H1 (cell line): ENCODE measurements around the gene CRCP. TPM values are rescaled to one million over a fixed set of nuclear protein-coding genes. Genes with fewer than 3 reads are reported as not detected.
"Not testable (repeated sequence)": the region's sequence is repeated elsewhere in the genome, so short reads cannot be mapped to it uniquely, and the experiment has no call there.

ENCODE experiments used
- CTCF ChIA-PET: fragments of 300-600 bp; sonication (Branson Sonifier 250); formaldehyde crosslinking; loops from one replicate; lab custom pipeline; 2021; ENCODE audit not compliant: partially characterized antibody; lab: Charles Lee
- POLR2A ChIA-PET: fragments of 300-600 bp; sonication (Branson Sonifier 250); formaldehyde crosslinking; loops from one replicate; lab custom pipeline; 2021; ENCODE audit warnings: inconsistent platforms; ENCODE audit not compliant: partially characterized antibody; lab: Charles Lee
- DNase-seq, 2 experiments: peaks; one replicate each; pipeline versions ENCODE4 v3.0.0 to v3.0.0-alpha.2; 2010 to 2022; ENCODE audit warnings: low spot score in 2 of 2, low read depth in 1 of 2, mixed read lengths in 1 of 2
- FAIRE-seq: peaks from 2 replicates; lab custom pipeline; 2011; peaks lifted over from hg19 to GRCh38; lab: Jason Lieb, UNC
- H2AFZ ChIP-seq: 2 replicates; pipeline ENCODE4 v1.8.1; 2012; ENCODE audit warnings: low read length, inconsistent platforms
- H2AK5ac ChIP-seq: 2 replicates; pipeline ENCODE4 v1.6.1; 2013; ENCODE audit warnings: low read depth, low read length
- H2BK120ac ChIP-seq: replicated peaks from 2 replicates; pipeline ENCODE3; 2013; ENCODE audit warnings: low read depth, low read length, inconsistent platforms
- H2BK12ac ChIP-seq: 2 replicates; pipeline ENCODE4 v1.6.1; 2013; ENCODE audit warnings: low read depth, low read length
- H2BK15ac ChIP-seq: 2 replicates; pipeline ENCODE4 v1.6.1; 2013; ENCODE audit warnings: low read length
- H2BK20ac ChIP-seq: 2 replicates; pipeline ENCODE4 v1.6.1; 2013; ENCODE audit warnings: low read length
- H2BK5ac ChIP-seq: 2 replicates; pipeline ENCODE4 v1.6.1; 2013; ENCODE audit warnings: low read depth, low read length
- H3K14ac ChIP-seq: 2 replicates; pipeline ENCODE4 v1.6.1; 2013; ENCODE audit warnings: inconsistent platforms; ENCODE audit not compliant: insufficient read length
- H3K18ac ChIP-seq: 2 replicates; pipeline ENCODE4 v1.6.1; 2013; ENCODE audit warnings: low read length; ENCODE audit errors: extremely low read depth
- H3K23ac ChIP-seq: 2 replicates; pipeline ENCODE4 v1.6.1; 2013; ENCODE audit warnings: inconsistent platforms; ENCODE audit not compliant: insufficient read length
- H3K23me2 ChIP-seq: 2 replicates; pipeline ENCODE4 v1.6.1; 2013; ENCODE audit warnings: low read depth, low read length
- H3K27ac ChIP-seq: 2 replicates; pipeline ENCODE4 v1.6.1; 2011; ENCODE audit warnings: low read depth, low read length, inconsistent platforms
- H3K27me3 ChIP-seq, 4 experiments: replicated peaks in 1 of 4; 1 replicate in 1 of 4; 2 replicates in 3 of 4; pipeline versions ENCODE4 v1.6.1 to v1.8.1; 2011 to 2013; ENCODE audit warnings: low read length in 3 of 4, mild to moderate bottlenecking in 3 of 4, inconsistent platforms in 2 of 4, mixed read lengths in 2 of 4, moderate library complexity in 1 of 4; ENCODE audit not compliant: control insufficient read depth in 3 of 4, insufficient read depth in 3 of 4; ENCODE audit errors: extremely low read depth in 1 of 4
- H3K36me3 ChIP-seq, 4 experiments: 2 replicates each; pipeline versions ENCODE4 v1.6.1 to v1.8.1; 2011 to 2013; ENCODE audit warnings: mild to moderate bottlenecking in 4 of 4, low read length in 3 of 4, moderate library complexity in 2 of 4, control low read depth in 1 of 4, inconsistent platforms in 1 of 4; ENCODE audit not compliant: insufficient read depth in 4 of 4, control insufficient read depth in 2 of 4
- H3K4ac ChIP-seq: replicated peaks from 2 replicates; pipeline ENCODE3; 2013; ENCODE audit warnings: low read length, low read depth, mixed read lengths, inconsistent platforms; ENCODE audit not compliant: insufficient read length
- H3K4me1 ChIP-seq, 4 experiments: replicated peaks in 1 of 4; 1 replicate in 1 of 4; 2 replicates in 3 of 4; pipeline versions ENCODE4 v1.6.1 to v1.8.1; 2011 to 2013; ENCODE audit warnings: low read length in 3 of 4, inconsistent platforms in 2 of 4, mixed read lengths in 1 of 4; ENCODE audit not compliant: insufficient read depth in 4 of 4, control insufficient read depth in 3 of 4
- H3K4me2 ChIP-seq, 2 experiments: 2 replicates each; pipeline versions ENCODE4 v1.6.1 to v1.8.1; 2011 to 2013; ENCODE audit warnings: low read depth in 2 of 2, low read length in 2 of 2, control low read depth in 1 of 2, inconsistent platforms in 1 of 2, mild to moderate bottlenecking in 1 of 2; ENCODE audit not compliant: insufficient read depth in 1 of 2
- H3K4me3 ChIP-seq, 4 experiments: fragments of 200-600, 300-600 bp in 1 of 4; sonication (generic), shearing (Covaris generic), sonication (Bioruptor Twin) in 1 of 4; 2 replicates each; pipeline versions ENCODE4 v1.5.1 to v1.8.1; 2011 to 2016; ENCODE audit warnings: low read length in 4 of 4, low read depth in 3 of 4, control low read depth in 2 of 4, inconsistent platforms in 2 of 4, mild to moderate bottlenecking in 2 of 4, mixed read lengths in 1 of 4, moderate library complexity in 1 of 4; ENCODE audit not compliant: insufficient read depth in 2 of 4; ENCODE audit errors: extremely low read depth in 1 of 4
- H3K56ac ChIP-seq: replicated peaks from 2 replicates; pipeline ENCODE3; 2013; ENCODE audit warnings: low read depth, mild to moderate bottlenecking, mixed read lengths, low read length, inconsistent platforms; ENCODE audit not compliant: insufficient read length
- H3K79me1 ChIP-seq: 2 replicates; pipeline ENCODE4 v1.6.1; 2013; ENCODE audit warnings: low read depth, low read length, control low read depth
- H3K79me2 ChIP-seq, 2 experiments: 2 replicates each; pipeline versions ENCODE4 v1.6.1 to v1.8.1; 2012 to 2013; ENCODE audit warnings: low read length in 2 of 2, mild to moderate bottlenecking in 2 of 2, inconsistent platforms in 1 of 2; ENCODE audit not compliant: insufficient read depth in 2 of 2, control insufficient read depth in 1 of 2
- H3K9ac ChIP-seq, 4 experiments: replicated peaks in 1 of 4; 1 replicate in 1 of 4; 2 replicates in 3 of 4; pipeline versions ENCODE4 v1.6.1 to v1.8.1; 2011 to 2013; ENCODE audit warnings: low read depth in 3 of 4, low read length in 3 of 4, control low read depth in 2 of 4, mild to moderate bottlenecking in 2 of 4, moderate library complexity in 2 of 4, inconsistent platforms in 1 of 4; ENCODE audit errors: extremely low read depth in 1 of 4
- H3K9me3 ChIP-seq, 2 experiments: 2 replicates each; pipeline versions ENCODE4 v1.6.1 to v1.8.1; 2012 to 2013; ENCODE audit warnings: mild to moderate bottlenecking in 2 of 2, moderate library complexity in 2 of 2, control low read depth in 1 of 2, inconsistent platforms in 1 of 2, low read depth in 1 of 2, low read length in 1 of 2, mixed read lengths in 1 of 2; ENCODE audit not compliant: insufficient read depth in 2 of 2
- H4K20me1 ChIP-seq, 2 experiments: replicated peaks in 1 of 2; 2 replicates each; pipeline versions ENCODE3 to v1.8.1; 2011 to 2013; ENCODE audit warnings: inconsistent platforms in 2 of 2, low read length in 2 of 2, mild to moderate bottlenecking in 1 of 2; ENCODE audit not compliant: insufficient read depth in 2 of 2, control insufficient read depth in 1 of 2
- H4K5ac ChIP-seq: 2 replicates; pipeline ENCODE4 v1.6.1; 2013; ENCODE audit warnings: low read length, low read depth, mixed read lengths, inconsistent platforms; ENCODE audit not compliant: insufficient read length
- H4K8ac ChIP-seq: 2 replicates; pipeline ENCODE4 v1.8.0; 2013; ENCODE audit warnings: mild to moderate bottlenecking, moderate library complexity, low read length, inconsistent platforms; ENCODE audit not compliant: insufficient read depth; ENCODE audit errors: extremely low read depth
- H4K91ac ChIP-seq: replicated peaks from 2 replicates; pipeline ENCODE3; 2013; ENCODE audit warnings: low read length, mixed read lengths, inconsistent platforms; ENCODE audit not compliant: insufficient read length
- WGBS, 2 experiments: shearing (Covaris generic) in 1 of 2; methylation state at CpG; one replicate each; pipeline versions ENCODE4 v1.1.6 to v1.1.7; 2013 to 2015; ENCODE audit warnings: low lambda C conversion rate in 2 of 2, mixed read lengths in 2 of 2, inconsistent platforms in 1 of 2, low coverage in 1 of 2, missing lambda C conversion rate in 1 of 2; ENCODE audit not compliant: insufficient replicate concordance in 2 of 2, insufficient coverage in 1 of 2, insufficient read length in 1 of 2; ENCODE audit errors: extremely low coverage in 1 of 2, missing lambda C conversion rate in 1 of 2; 5-methylcytosine and 5-hydroxymethylcytosine counted together
- polyA plus RNA-seq, 7 experiments: library from polyadenylated mRNA; depleted of rRNA in 3 of 7; stranded (reverse) in 5 of 7; unstranded in 2 of 7; fragments of >200 nt in 5 of 7; fragments of 200-250 nt in 2 of 7; gene quantifications; 1 replicate in 5 of 7; 2 replicates in 1 of 7; 4 replicates in 1 of 7; pipeline versions ENCODE4 v1.2.1 to v1.2.3, GENCODE V29; 2011 to 2013; ENCODE audit warnings: missing spikeins in 2 of 7, mixed read lengths in 2 of 7
- total RNA-seq: library from RNA; stranded (reverse); fragmentation: NEBNext Ultra II Directional; extraction: Animal tissue kit (Norgen Biotek cat#: 25700); gene quantifications from 2 replicates; pipeline ENCODE4 v1.2.1, GENCODE V29; 2021

The CRCP gene
- total and polyA plus RNA-seq, 2 of the 8 experiments (the other 6 are each of a cell fraction or from before 2014, with no cell fraction given): 15.0 to 29.3 TPM

DNA sequence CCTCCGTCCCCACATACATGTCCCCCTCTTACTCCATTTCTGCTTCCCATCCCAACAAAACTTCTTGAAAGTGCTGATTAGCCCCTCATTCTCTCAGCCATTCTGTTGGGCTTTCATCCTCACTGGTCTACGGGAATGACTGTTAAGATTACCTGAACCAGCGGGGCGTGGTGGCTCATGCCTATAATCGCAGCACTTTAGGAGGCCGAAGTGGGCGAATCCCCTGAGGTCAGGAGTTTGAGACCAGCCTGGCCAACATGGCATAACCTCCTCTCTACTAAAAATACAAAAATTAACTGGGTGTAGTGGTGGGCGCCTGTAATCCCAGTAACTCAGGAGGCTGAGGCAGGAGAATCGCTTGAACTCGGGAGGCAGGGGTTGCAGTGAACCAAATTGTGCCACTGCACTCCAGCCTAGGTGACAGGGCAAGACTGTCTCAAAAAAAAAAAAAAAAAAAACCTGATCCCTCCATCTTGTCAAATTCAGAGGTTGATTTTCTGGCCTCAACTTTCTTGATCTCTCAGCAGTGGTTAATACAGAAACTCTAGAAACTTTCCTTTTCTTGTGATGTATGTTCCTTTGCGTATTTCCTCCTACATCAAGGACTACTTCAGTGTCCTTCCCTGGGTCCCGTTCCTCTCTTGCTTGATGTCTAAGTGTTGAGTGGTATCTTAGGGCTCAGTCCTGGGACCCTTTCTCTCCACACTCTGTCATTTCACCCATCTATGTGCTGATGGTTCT, 2.2 kb downstream of the CRCP start:
- H3K27me3 ChIP-seq, H2BK12ac ChIP-seq, H4K8ac ChIP-seq, H3K4me1 ChIP-seq, H2BK5ac ChIP-seq, H3K4ac ChIP-seq, CTCF ChIA-PET, H3K23me2 ChIP-seq, H4K5ac ChIP-seq, H3K9ac ChIP-seq, H3K36me3 ChIP-seq, H3K4me3 ChIP-seq, H3K9me3 ChIP-seq, H3K23ac ChIP-seq, H2BK15ac ChIP-seq, H3K4me2 ChIP-seq, H4K20me1 ChIP-seq, H2BK20ac ChIP-seq, DNase-seq, H3K27ac ChIP-seq, H2BK120ac ChIP-seq, H3K18ac ChIP-seq, FAIRE-seq, H3K14ac ChIP-seq, H2AFZ ChIP-seq, H4K91ac ChIP-seq, H3K79me1 ChIP-seq, H2AK5ac ChIP-seq, H3K56ac ChIP-seq: not testable (repeated sequence)
- POLR2A ChIA-PET: interaction anchor here (2.0 to 2.8 kb wide), 2 partner anchors 10 to 41 kb away, joined by 7 to 10 read pairs; partner anchors contain the start of gene ASL
- H3K79me2 ChIP-seq: peaks cover 17 to 62% of the 10 kb centered on the region in 2 experiments
- WGBS, 2 experiments: 84% methylated on average over 12 of the region's 12 CpGs; no CpG with 5 or more reads in 1 of the 2 experiments
